Measurements from ENCODE around the gene ABR. TPM values are rescaled to one million over a fixed set of nuclear protein-coding genes. Genes with fewer than 3 reads are reported as not detected.
"Not testable (repeated sequence)": the region's sequence is repeated elsewhere in the genome, so short reads cannot be mapped to it uniquely, and the experiment has no call there.

The ABR gene
- total RNA-seq, 2 donors from 2014 or later: 80.7 to 82.7 TPM

GRCh38 chr17:1067282-1067956 is 112.4 kb downstream of the ABR start:
- intact Hi-C loops (cut with DNase I): no loop called here
- no peaks in the 10 kb centered on the region for H3K9me3 ChIP-seq
- WGBS: 92% methylated on average over 10 of the region's 10 CpGs
- H3K27ac ChIP-seq: no peak overlapping the region
- no peaks in the 10 kb centered on the region for H3K4me1 ChIP-seq (replicated peaks)
- H3K36me3 ChIP-seq: peaks cover 0 to 5% of the 10 kb centered on the region in 2 donors
- TF ChIP-seq POLR2AphosphoS5 (IDR thresholded peaks at IDR 0.05) (no peak), POLR2A (IDR thresholded peaks at IDR 0.05) (no peak), CTCF (IDR thresholded peaks at IDR 0.05) (no peak)
- H3K4me3 ChIP-seq: no peak overlapping the region
- DNase-seq (ENCODE audit: low spot score): no peak
- no peaks in the 10 kb centered on the region for H3K27me3 ChIP-seq (replicated peaks; ENCODE audit: insufficient read depth)

DNA sequence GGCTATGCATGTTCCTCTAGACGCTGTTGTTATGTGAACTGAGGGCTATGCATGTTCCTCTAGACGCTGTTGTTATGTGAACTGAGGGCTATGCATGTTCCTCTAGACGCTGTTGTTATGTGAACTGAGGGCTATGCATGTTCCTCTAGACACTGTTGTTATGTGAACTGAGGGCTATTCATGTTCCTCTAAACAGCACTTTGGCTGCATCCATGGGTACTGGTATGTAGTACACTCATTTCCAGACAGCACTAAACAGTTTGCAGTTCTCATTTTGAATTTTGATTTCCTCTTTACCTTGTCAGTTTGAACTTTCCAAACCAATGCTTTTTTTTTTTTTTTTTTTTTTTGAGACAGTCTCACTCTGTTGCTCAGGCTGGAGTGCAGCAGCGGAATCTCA is 114.4 kb downstream of the ABR start:
- H3K27ac ChIP-seq; H3K4me3 ChIP-seq; H3K27me3 ChIP-seq (replicated peaks; ENCODE audit: insufficient read depth); H3K9me3 ChIP-seq; DNase-seq (ENCODE audit: low spot score); H3K36me3 ChIP-seq; H3K4me1 ChIP-seq (replicated peaks); intact Hi-C loops (cut with DNase I): not testable (repeated sequence)
- 52% methylated on average over 2 of the region's 4 CpGs for WGBS

GRCh38 chr17:1060991-1061390 is 118.8 kb downstream of the ABR start:
- WGBS: 67% methylated on average over 11 of the region's 11 CpGs
- H3K27ac ChIP-seq: no peak overlapping the region
- DNase-seq (ENCODE audit: low spot score): no peak

DNA sequence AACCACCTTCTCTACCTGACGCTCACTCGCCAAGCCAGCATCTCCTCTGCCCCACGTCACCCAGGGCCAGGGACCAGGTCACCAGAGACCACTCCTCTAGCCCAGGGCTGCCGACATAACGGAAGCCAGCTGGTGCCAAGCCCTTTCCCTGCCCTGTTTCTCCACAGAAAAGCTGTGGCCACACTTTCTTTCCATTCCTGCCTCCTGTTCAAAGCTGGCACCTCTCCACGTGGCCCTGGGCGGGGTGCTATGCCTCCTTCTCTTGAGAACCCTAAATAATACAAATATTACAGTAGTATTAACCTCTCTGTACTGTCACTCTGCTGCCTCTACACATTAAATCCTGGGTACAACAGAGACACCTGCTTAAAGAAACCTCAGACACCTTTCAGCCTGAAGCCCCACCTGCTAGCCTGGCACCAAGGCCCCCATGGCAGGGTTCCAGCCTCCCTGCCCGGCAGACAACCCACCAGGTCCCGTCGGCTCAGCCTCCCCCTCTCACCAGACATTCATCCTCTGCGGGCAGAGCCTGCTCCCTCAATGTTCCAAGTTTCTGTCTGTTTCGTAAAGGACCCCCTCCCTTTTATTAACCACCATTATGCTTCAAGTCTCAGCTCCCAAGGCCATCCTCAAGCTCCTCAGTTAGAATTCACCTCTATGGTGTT is 120.5 kb downstream of the ABR start:
- intact Hi-C loops (cut with DNase I): loop anchor here (5.0 kb wide), 2 partner anchors 52 to 267 kb away; no protein-coding TSS in a partner anchor
- Histone ChIP-seq H3K4me3 (no peak overlapping the region), H3K27ac (no peak overlapping the region), H3K27me3 (replicated peaks; ENCODE audit: insufficient read depth) (no peaks in the 10 kb centered on the region), H3K9me3 (no peaks in the 10 kb centered on the region), H3K4me1 (replicated peaks) (peaks cover 6% of the 10 kb centered on the region), H3K36me3 (no peaks in the 10 kb centered on the region)
- WGBS: 88% methylated on average over 12 of the region's 12 CpGs
- no peak for DNase-seq (ENCODE audit: low spot score)
- no peak for TF ChIP-seq POLR2A (IDR thresholded peaks at IDR 0.05)
- no peak for TF ChIP-seq CTCF (IDR thresholded peaks at IDR 0.05)
- TF ChIP-seq POLR2AphosphoS5 (IDR thresholded peaks at IDR 0.05): no peak

More at GRCh38 chr17:1060991-1061390, 118.8 kb downstream of the ABR start:
- H3K9me3 ChIP-seq: no peaks in the 10 kb centered on the region
- H3K36me3 ChIP-seq: no peaks in the 10 kb centered on the region
- no peak overlapping the region for H3K4me3 ChIP-seq
- TF ChIP-seq POLR2A (IDR thresholded peaks at IDR 0.05) (no peak), POLR2AphosphoS5 (IDR thresholded peaks at IDR 0.05) (no peak), CTCF (IDR thresholded peaks at IDR 0.05) (no peak)
- intact Hi-C loops (cut with DNase I): no loop called here
- H3K27me3 ChIP-seq (replicated peaks; ENCODE audit: insufficient read depth): no peaks in the 10 kb centered on the region
- H3K4me1 ChIP-seq (replicated peaks): peaks cover 6% of the 10 kb centered on the region

GRCh38 chr17:1058423-1059130 is 121.2 kb downstream of the ABR start:
- DNase-seq (ENCODE audit: low spot score): no peak
- TF ChIP-seq POLR2AphosphoS5 (IDR thresholded peaks at IDR 0.05) (no peak), CTCF (IDR thresholded peaks at IDR 0.05) (peak in 2 of 4 experiments; percentile 8 to 46)
- 94% methylated on average over 18 of the region's 18 CpGs for WGBS
- H3K27me3 ChIP-seq (replicated peaks; ENCODE audit: insufficient read depth): no peaks in the 10 kb centered on the region
- H3K36me3 ChIP-seq: no peaks in the 10 kb centered on the region
- H3K4me3 ChIP-seq: no peak overlapping the region
- intact Hi-C loops (cut with DNase I): loop anchor here (5.0 kb wide), 2 partner anchors 51 to 266 kb away; no protein-coding TSS in a partner anchor
- peak overlapping the region in 1 of 2 donors; percentile 5 for H3K27ac ChIP-seq
- no peaks in the 10 kb centered on the region for H3K9me3 ChIP-seq
- peaks cover 6% of the 10 kb centered on the region for H3K4me1 ChIP-seq (replicated peaks)

Data from prostate gland (tissue), 2 donors.